ENCODE results near the gene ARHGAP26. TPM values are rescaled to one million over a fixed set of nuclear protein-coding genes. Genes with fewer than 3 reads are reported as not detected.

The ARHGAP26 gene
- total RNA-seq, 1 experiment from 2014 or later: 34.5 TPM

GRCh38 chr5:143033535-143034250, 263.5 kb downstream of the ARHGAP26 start:
- intact Hi-C loops (cut with micrococcal nuclease): no loop called here
- Histone ChIP-seq H3K79me2 (ENCODE audit: insufficient read depth, low read length) (no peaks in the 10 kb centered on the region), H3K4me3 (replicated peaks in 1 of 2; ENCODE audit: low read depth in 1 of 2, low read length in 2 of 2) (peak overlapping the region in 1 of 2 experiments; percentile 8; a peak in 1 of 4 replicates), H3K9me3 (ENCODE audit: control insufficient read depth in 1 of 2, insufficient read depth in 1 of 2, low read depth in 1 of 2, low read length in 2 of 2) (no peaks in the 10 kb centered on the region), H3K9me2 (ENCODE audit: insufficient read depth) (no peaks in the 10 kb centered on the region), H3K4me1 (ENCODE audit: control insufficient read depth in 1 of 2, insufficient read depth in 2 of 2, low read length in 2 of 2) (peaks cover 18 to 37% of the 10 kb centered on the region in 2 experiments), H3K4me2 (ENCODE audit: low read length) (peak overlapping the region; percentile 61), H4K20me1 (ENCODE audit: insufficient read depth) (no peaks in the 10 kb centered on the region), H3K36me3 (ENCODE audit: control insufficient read depth in 1 of 2, insufficient read depth in 2 of 2, low read length in 2 of 2) (no peaks in the 10 kb centered on the region), H3K9ac (ENCODE audit: low read length) (peak overlapping the region; percentile 29), H2AFZ (ENCODE audit: low read depth, low read length, poor library complexity, severe bottlenecking) (no peak overlapping the region), H3K27me3 (ENCODE audit: insufficient read depth, low read length) (no peaks in the 10 kb centered on the region; the same call in 1 of the 2 replicates), H3K27ac (ENCODE audit: low read depth, low read length) (peak overlapping the region; percentile 23; the same call in 1 of the 2 replicates)
- BruUV-seq (replicated peaks): no TSS peak
- TF ChIP-seq MAX (IDR thresholded peaks at IDR 0.05) (peak; percentile 72), YY1 (IDR thresholded peaks at IDR 0.05; ENCODE audit: extremely low read depth, insufficient replicate concordance, low read depth, low read length) (no peak), SRF (IDR thresholded peaks at IDR 0.05; ENCODE audit: low read depth) (peak; percentile 85), CTCF (IDR thresholded peaks at IDR 0.05 in 2 of 3, conservative IDR thresholded peaks at IDR 0.05 in 1 of 3; ENCODE audit: borderline replicate concordance in 1 of 3, insufficient read depth in 1 of 3, low read depth in 2 of 3, low read length in 2 of 3) (no peak), FOSL1 (IDR thresholded peaks at IDR 0.05; ENCODE audit: low read depth) (peak; percentile 100), EGR1 (IDR thresholded peaks at IDR 0.05; ENCODE audit: low read depth) (peak; percentile 77), CBX3 (IDR thresholded peaks at IDR 0.05; ENCODE audit: low read depth) (peak; percentile 99), RAD21 (IDR thresholded peaks at IDR 0.05; ENCODE audit: low read depth) (0 out of 2 replicates have a peak, but pooled peaks have one; percentile 26), REST (IDR thresholded peaks at IDR 0.05; ENCODE audit: low read depth) (no peak), ATF3 (IDR thresholded peaks at IDR 0.05) (peak; percentile 63; the same call in 1 of the 2 replicates), ZFX (IDR thresholded peaks at IDR 0.05) (no peak), JUND (IDR thresholded peaks at IDR 0.05) (peak; percentile 99), POLR2AphosphoS5 (IDR thresholded peaks at IDR 0.05; ENCODE audit: low read depth, low read length) (peak; percentile 60; the same call in 1 of the 2 replicates), SIN3A (IDR thresholded peaks at IDR 0.05; ENCODE audit: low read depth) (peak; percentile 93), CEBPB (IDR thresholded peaks at IDR 0.05; ENCODE audit: low read depth) (peak; percentile 89), SP1 (IDR thresholded peaks at IDR 0.05; ENCODE audit: low read depth) (peak; percentile 97)
- ATAC-seq (peak; percentile 91), DNase-seq (ENCODE audit: low read depth, low spot score) (peak; percentile 80)
- POLR2A ChIA-PET: no interaction called here
- CTCF ChIA-PET: no interaction called here
- RAD21 ChIA-PET (ENCODE audit: low non-redundant PET in 1 of 2, low total read pairs in 2 of 2, uncharacterized antibody in 2 of 2, unreplicated experiment in 2 of 2): no interaction called here
